Liver (tissue), 9 donors: Measurements from ENCODE around the gene MOB3B. TPM values are rescaled to one million over a fixed set of nuclear protein-coding genes. Genes with fewer than 3 reads are reported as not detected.

ENCODE experiments used
- DNase-seq: peaks from one replicate; pipeline ENCODE4 v3.0.0-alpha.2; 2017; ENCODE audit warnings: low spot score
- H3K27ac ChIP-seq, 2 donors: one replicate each; pipeline ENCODE4 v1.7.0; 2013; ENCODE audit warnings: inconsistent platforms in 2 of 2, low read length in 2 of 2, control low read depth in 1 of 2, low read depth in 1 of 2, mild to moderate bottlenecking in 1 of 2
- H3K27me3 ChIP-seq, 4 donors: one replicate each; pipeline versions ENCODE4 v1.6.1 to v1.7.0; 2013; ENCODE audit warnings: low read length in 3 of 4, inconsistent platforms in 1 of 4, mild to moderate bottlenecking in 1 of 4, moderate library complexity in 1 of 4; ENCODE audit not compliant: control insufficient read depth in 4 of 4, insufficient read depth in 4 of 4
- H3K36me3 ChIP-seq, 4 donors: one replicate each; pipeline versions ENCODE4 v1.6.1 to v1.7.0; 2013; ENCODE audit warnings: low read length in 3 of 4, mild to moderate bottlenecking in 3 of 4, low read depth in 1 of 4, moderate library complexity in 1 of 4; ENCODE audit not compliant: control insufficient read depth in 4 of 4, insufficient read depth in 3 of 4
- H3K4me1 ChIP-seq, 4 donors: one replicate each; pipeline versions ENCODE4 v1.6.1 to v1.7.0; 2013; ENCODE audit warnings: low read length in 3 of 4, mild to moderate bottlenecking in 3 of 4, moderate library complexity in 1 of 4; ENCODE audit not compliant: control insufficient read depth in 4 of 4, insufficient read depth in 4 of 4
- H3K4me3 ChIP-seq, 3 donors: one replicate each; pipeline versions ENCODE4 v1.6.1 to v1.7.0; 2013; ENCODE audit warnings: low read length in 3 of 3, control low read depth in 1 of 3, low read depth in 1 of 3, mild to moderate bottlenecking in 1 of 3
- H3K9ac ChIP-seq, 2 donors: one replicate each; pipeline ENCODE4 v1.7.0; 2013; ENCODE audit warnings: low read length in 2 of 2, mild to moderate bottlenecking in 2 of 2, moderate library complexity in 2 of 2, control low read depth in 1 of 2, low read depth in 1 of 2
- H3K9me3 ChIP-seq, 4 donors: one replicate each; pipeline versions ENCODE4 v1.6.1 to v1.7.0; 2013; ENCODE audit warnings: low read length in 3 of 4; ENCODE audit not compliant: control insufficient read depth in 4 of 4
- ATF3 ChIP-seq: IDR thresholded peaks from 2 replicates; pipeline ENCODE4 v1.6.1; 2016; ENCODE audit warnings: antibody characterized with exemption
- CTCF ChIP-seq: fragments of 150-350 bp; IDR thresholded peaks from 2 replicates; pipeline ENCODE4 v1.5.1; 2017; ENCODE audit warnings: improper control_type of control experiment, low read depth, low read length; ENCODE audit not compliant: missing input control
- EGR1 ChIP-seq, 2 donors: IDR thresholded peaks; 2 replicates each; pipeline ENCODE4 v1.6.1; 2016 to 2018; ENCODE audit warnings: antibody characterized with exemption in 2 of 2, low read depth in 2 of 2
- FOXA2 ChIP-seq: IDR thresholded peaks from 2 replicates; pipeline ENCODE4 v1.6.1; 2016; ENCODE audit warnings: antibody characterized with exemption
- GABPA ChIP-seq, 2 donors: IDR thresholded peaks in 1 of 2; conservative IDR thresholded peaks in 1 of 2; 2 replicates each; pipeline ENCODE4 v1.6.1; 2016; ENCODE audit warnings: antibody characterized with exemption in 2 of 2, mild to moderate bottlenecking in 1 of 2, moderate library complexity in 1 of 2
- HNF4A ChIP-seq, 2 donors: conservative IDR thresholded peaks; 2 replicates each; pipeline ENCODE4 v1.6.1; 2016; ENCODE audit warnings: antibody characterized with exemption in 2 of 2, mild to moderate bottlenecking in 2 of 2
- HNF4G ChIP-seq: IDR thresholded peaks from 2 replicates; pipeline ENCODE4 v1.6.1; 2016; ENCODE audit warnings: antibody characterized with exemption
- JUND ChIP-seq, 2 donors: IDR thresholded peaks; 2 replicates each; pipeline ENCODE4 v1.6.1; 2016; ENCODE audit warnings: antibody characterized with exemption in 2 of 2
- NR2F2 ChIP-seq: IDR thresholded peaks from 2 replicates; pipeline ENCODE4 v1.6.1; 2016; ENCODE audit warnings: antibody characterized with exemption
- RAD21 ChIP-seq, 2 donors: IDR thresholded peaks; 2 replicates each; pipeline ENCODE4 v1.6.1; 2016; ENCODE audit warnings: antibody characterized with exemption in 2 of 2, mild to moderate bottlenecking in 2 of 2
- REST ChIP-seq: IDR thresholded peaks from 2 replicates; pipeline ENCODE4 v1.6.1; 2016; ENCODE audit warnings: antibody characterized with exemption, mild to moderate bottlenecking
- TAF1 ChIP-seq: conservative IDR thresholded peaks from 2 replicates; pipeline ENCODE4 v1.6.1; 2016; ENCODE audit warnings: antibody characterized with exemption, mild to moderate bottlenecking
- YY1 ChIP-seq: IDR thresholded peaks from 2 replicates; pipeline ENCODE4 v1.6.1; 2016; ENCODE audit warnings: antibody characterized with exemption, mild to moderate bottlenecking
- ZBTB33 ChIP-seq: IDR thresholded peaks from 2 replicates; pipeline ENCODE4 v1.6.1; 2016; ENCODE audit warnings: antibody characterized with exemption
- WGBS: extraction: QIAGEN DNeasy Blood & Tissue Kit; methylation state at CpG from one replicate; pipeline ENCODE4 v1.1.7; 2013; 5-methylcytosine and 5-hydroxymethylcytosine counted together
- polyA plus RNA-seq, 2 donors: library from polyadenylated mRNA; stranded (reverse) in 1 of 2; unstranded in 1 of 2; fragments of 200-250 nt in 1 of 2; fragments of >200 nt in 1 of 2; fragmentation: Nextera tagmentation in 1 of 2; extraction: Ambion mirVana in 1 of 2; gene quantifications; one replicate each; pipeline versions ENCODE4 v1.2.1 to v1.2.3, GENCODE V29; 2013 to 2015
- total RNA-seq, 2 donors: library from RNA; depleted of rRNA; stranded (reverse); fragments of >200 nt; gene quantifications; one replicate each; pipeline ENCODE4 v1.2.3, GENCODE V29; 2014
- donor health status: healthy.
- donor health status: healthy.
- donor health status: healthy.
- donor health status: healthy.
- donor health status: healthy.

The MOB3B gene
- total and polyA plus RNA-seq, 4 donors: 0.36 to 1.1 (median 0.76) TPM

GRCh38 chr9:27367921-27368315, 161.7 kb downstream of the MOB3B start (continued):
- no peak for TF ChIP-seq ZBTB33

GRCh38 chr9:27367175-27367798, 162.3 kb downstream of the MOB3B start:
- H3K27ac ChIP-seq: no peak overlapping the region
- no peak overlapping the region for H3K9ac ChIP-seq
- no peaks in the 10 kb centered on the region for H3K9me3 ChIP-seq
- WGBS: 82% methylated on average over 6 of the region's 6 CpGs
- H3K4me1 ChIP-seq: peaks cover 0 to 11% (median 4%) of the 10 kb centered on the region in 4 donors
- no peak overlapping the region for H3K4me3 ChIP-seq
- no peaks in the 10 kb centered on the region for H3K27me3 ChIP-seq
- no peak for DNase-seq
- H3K36me3 ChIP-seq: no peaks in the 10 kb centered on the region
- TF ChIP-seq ZBTB33: no peak
- TF ChIP-seq HNF4G: no peak
- no peak for TF ChIP-seq FOXA2
- TF ChIP-seq ATF3: no peak
- TF ChIP-seq NR2F2: no peak
- no peak for TF ChIP-seq RAD21 (IDR thresholded peaks at IDR 0.05)
- TF ChIP-seq JUND (IDR thresholded peaks at IDR 0.05): no peak
- TF ChIP-seq GABPA (IDR thresholded peaks at IDR 0.05 in 1 of 2, conservative IDR thresholded peaks at IDR 0.05 in 1 of 2): no peak
- TF ChIP-seq REST: no peak
- TF ChIP-seq HNF4A (conservative IDR thresholded peaks at IDR 0.05): no peak
- TF ChIP-seq EGR1 (IDR thresholded peaks at IDR 0.05; ENCODE audit: low read depth in 2 of 2): no peak
- TF ChIP-seq TAF1: no peak
- TF ChIP-seq YY1: no peak
- TF ChIP-seq CTCF: no peak
